Tibial nerve (tissue), 4 donors: Measurements from ENCODE around the gene HIPK3. TPM values are rescaled to one million over a fixed set of nuclear protein-coding genes. Genes with fewer than 3 reads are reported as not detected.
A peak's percentile ranks its signal among the peaks of the same experiment; 100 is the strongest.

Source experiments
- DNase-seq, 2 donors: peaks; one replicate each; pipeline ENCODE4 v3.0.0-alpha.2; 2019; ENCODE audit warnings: low spot score in 2 of 2
- H3K27ac ChIP-seq, 4 donors: fragments of 200-600 bp; sonication (generic) in 3 of 4; one replicate each; pipeline ENCODE4 v1.5.1; 2017 to 2019; ENCODE audit warnings: mild to moderate bottlenecking in 1 of 4
- H3K27me3 ChIP-seq, 2 donors: fragments of 200-600 bp; sonication (generic) in 1 of 2; one replicate each; pipeline versions ENCODE4 v1.5.1 to v1.6.0; 2017 to 2019
- H3K36me3 ChIP-seq, 3 donors: fragments of 200-600 bp; sonication (generic); one replicate each; pipeline ENCODE4 v1.5.1; 2018 to 2019
- H3K4me1 ChIP-seq, 4 donors: fragments of 200-600 bp; sonication (generic) in 3 of 4; one replicate each; pipeline ENCODE4 v1.5.1; 2017 to 2019
- H3K4me3 ChIP-seq, 4 donors: fragments of 200-600 bp; sonication (generic) in 3 of 4; one replicate each; pipeline ENCODE4 v1.5.1; 2017 to 2019; ENCODE audit warnings: mild to moderate bottlenecking in 1 of 4, moderate library complexity in 1 of 4
- H3K9me3 ChIP-seq, 4 donors: fragments of 200-600 bp; sonication (generic) in 3 of 4; one replicate each; pipeline ENCODE4 v1.5.1; 2017 to 2019
- EP300 ChIP-seq, 2 donors: sonication (generic); formaldehyde crosslinking; IDR thresholded peaks; one replicate each; pipeline ENCODE4 v1.6.1; 2017; ENCODE audit warnings: antibody characterized with exemption in 2 of 2, mild to moderate bottlenecking in 1 of 2
- POLR2A ChIP-seq, 2 donors: fragments of 450-650 bp; IDR thresholded peaks; one replicate each; pipeline ENCODE4 v1.6.1; 2017; ENCODE audit warnings: antibody characterized with exemption in 2 of 2, mild to moderate bottlenecking in 2 of 2, moderate library complexity in 2 of 2
- WGBS, 2 donors: methylation state at CpG; one replicate each; pipeline ENCODE4 v1.1.5; 2018; 5-methylcytosine and 5-hydroxymethylcytosine counted together
- total RNA-seq, 4 donors: library from RNA; depleted of rRNA; stranded (reverse); fragments of >200 nt; gene quantifications; one replicate each; pipeline ENCODE4 v1.1.0, GENCODE V29; 2016
- TF ChIP-seq, protein P1 (sequence below), 5 experiments: fragments of 200-600 bp in 3 of 5; fragments of 450-650 bp in 2 of 5; sonication (generic) in 3 of 5; IDR thresholded peaks; one replicate each; pipeline ENCODE4 v1.5.1; 2016 to 2019; ENCODE audit warnings: antibody characterized with exemption in 5 of 5, mild to moderate bottlenecking in 3 of 5, moderate library complexity in 2 of 5

HIPK3 gene
- total RNA-seq, 4 donors from 2014 or later, result 212 to 302 (median 246) TPM

DNA sequence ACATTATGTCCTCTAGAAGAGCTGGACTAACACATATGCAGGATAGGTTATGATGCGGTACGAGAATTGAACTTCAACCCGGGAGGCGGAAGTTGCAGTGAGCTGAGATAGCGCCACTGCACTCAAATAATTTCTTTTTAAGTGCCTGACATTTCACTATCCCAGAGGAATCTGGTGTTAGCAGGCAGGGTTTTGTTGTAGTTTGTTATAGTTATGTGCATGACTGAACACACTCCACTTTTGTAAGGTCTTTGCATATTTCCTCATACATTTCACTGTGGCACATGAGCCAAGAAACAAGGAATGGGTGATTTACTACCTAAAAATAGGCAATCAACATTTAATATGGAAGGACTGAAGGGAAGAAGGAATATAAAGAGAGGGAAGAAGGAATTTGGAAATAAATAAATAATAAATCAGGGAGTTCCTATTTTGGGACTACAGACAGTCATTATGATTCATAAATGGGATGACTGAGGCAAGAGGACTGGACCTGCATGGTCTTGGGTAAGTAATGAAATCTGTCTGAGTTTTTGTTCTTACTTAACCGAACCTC, 8.7 kb upstream of the HIPK3 start:
- TF ChIP-seq EP300 (IDR thresholded peaks at IDR 0.05), result no peak
- TF ChIP-seq POLR2A (IDR thresholded peaks at IDR 0.05), result no peak
- TF ChIP-seq, protein P1, sequence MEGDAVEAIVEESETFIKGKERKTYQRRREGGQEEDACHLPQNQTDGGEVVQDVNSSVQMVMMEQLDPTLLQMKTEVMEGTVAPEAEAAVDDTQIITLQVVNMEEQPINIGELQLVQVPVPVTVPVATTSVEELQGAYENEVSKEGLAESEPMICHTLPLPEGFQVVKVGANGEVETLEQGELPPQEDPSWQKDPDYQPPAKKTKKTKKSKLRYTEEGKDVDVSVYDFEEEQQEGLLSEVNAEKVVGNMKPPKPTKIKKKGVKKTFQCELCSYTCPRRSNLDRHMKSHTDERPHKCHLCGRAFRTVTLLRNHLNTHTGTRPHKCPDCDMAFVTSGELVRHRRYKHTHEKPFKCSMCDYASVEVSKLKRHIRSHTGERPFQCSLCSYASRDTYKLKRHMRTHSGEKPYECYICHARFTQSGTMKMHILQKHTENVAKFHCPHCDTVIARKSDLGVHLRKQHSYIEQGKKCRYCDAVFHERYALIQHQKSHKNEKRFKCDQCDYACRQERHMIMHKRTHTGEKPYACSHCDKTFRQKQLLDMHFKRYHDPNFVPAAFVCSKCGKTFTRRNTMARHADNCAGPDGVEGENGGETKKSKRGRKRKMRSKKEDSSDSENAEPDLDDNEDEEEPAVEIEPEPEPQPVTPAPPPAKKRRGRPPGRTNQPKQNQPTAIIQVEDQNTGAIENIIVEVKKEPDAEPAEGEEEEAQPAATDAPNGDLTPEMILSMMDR (IDR thresholded peaks at IDR 0.05), result no peak
- Histone ChIP-seq H3K4me3 (no peak overlapping the region), H3K4me1 (no peaks in the 10 kb centered on the region), H3K27me3 (no peaks in the 10 kb centered on the region), H3K9me3 (no peaks in the 10 kb centered on the region), H3K27ac (peak overlapping the region in 1 of 4 donors; percentile 34), H3K36me3 (no peaks in the 10 kb centered on the region)
- no peak for DNase-seq
- WGBS, 2 donors, result 58 to 82% methylated on average over 6 of the region's 6 CpGs

- 59 to 61% methylated on average over 12 of the region's 12 CpGs for WGBS, 2 donors
- TF ChIP-seq, protein P1 (IDR thresholded peaks at IDR 0.05), result no peak
- TF ChIP-seq EP300 (IDR thresholded peaks at IDR 0.05), result no peak
- TF ChIP-seq POLR2A (IDR thresholded peaks at IDR 0.05), result no peak
These were observed 959 bp upstream of the HIPK3 start for GRCh38 chr11:33256031-33256812.

DNA sequence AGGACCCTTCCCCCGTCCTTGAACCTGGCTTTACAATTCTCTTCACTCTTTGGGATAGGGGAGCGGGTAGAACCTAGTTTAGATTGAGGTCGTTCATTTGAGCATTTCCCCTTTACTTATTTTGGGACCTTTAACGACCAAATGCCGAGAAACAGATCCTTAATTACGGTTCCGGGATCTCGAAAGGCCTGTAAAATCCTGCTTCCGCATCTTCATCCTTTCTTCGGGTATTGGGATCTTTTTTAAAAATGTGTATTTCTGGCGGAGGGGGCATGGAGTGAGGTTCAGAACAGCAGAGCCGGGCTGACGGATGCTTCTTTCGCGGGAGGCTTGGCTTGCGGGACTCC, 395 bp upstream of the HIPK3 start:
- H3K4me1 ChIP-seq, result peaks cover 0 to 35% (median 7%) of the 10 kb centered on the region in 4 donors
- 2% methylated on average over 16 of the region's 16 CpGs for WGBS, 2 donors
- TF ChIP-seq POLR2A (IDR thresholded peaks at IDR 0.05), result no peak
- no peak for TF ChIP-seq EP300 (IDR thresholded peaks at IDR 0.05)
- TF ChIP-seq, protein P1 (IDR thresholded peaks at IDR 0.05), result no peak

More at GRCh38 chr11:33256031-33256812, 959 bp upstream of the HIPK3 start:
- no peak for DNase-seq
- H3K27me3 ChIP-seq, result no peaks in the 10 kb centered on the region
- H3K4me1 ChIP-seq, result peaks cover 0 to 29% (median 7%) of the 10 kb centered on the region in 4 donors
- H3K9me3 ChIP-seq, result no peaks in the 10 kb centered on the region
- peak overlapping the region; percentile 97 to 100 (median 100) for H3K27ac ChIP-seq
- H3K4me3 ChIP-seq, result peak overlapping the region; percentile 66 to 96 (median 81)
- H3K36me3 ChIP-seq, result no peaks in the 10 kb centered on the region

DNA sequence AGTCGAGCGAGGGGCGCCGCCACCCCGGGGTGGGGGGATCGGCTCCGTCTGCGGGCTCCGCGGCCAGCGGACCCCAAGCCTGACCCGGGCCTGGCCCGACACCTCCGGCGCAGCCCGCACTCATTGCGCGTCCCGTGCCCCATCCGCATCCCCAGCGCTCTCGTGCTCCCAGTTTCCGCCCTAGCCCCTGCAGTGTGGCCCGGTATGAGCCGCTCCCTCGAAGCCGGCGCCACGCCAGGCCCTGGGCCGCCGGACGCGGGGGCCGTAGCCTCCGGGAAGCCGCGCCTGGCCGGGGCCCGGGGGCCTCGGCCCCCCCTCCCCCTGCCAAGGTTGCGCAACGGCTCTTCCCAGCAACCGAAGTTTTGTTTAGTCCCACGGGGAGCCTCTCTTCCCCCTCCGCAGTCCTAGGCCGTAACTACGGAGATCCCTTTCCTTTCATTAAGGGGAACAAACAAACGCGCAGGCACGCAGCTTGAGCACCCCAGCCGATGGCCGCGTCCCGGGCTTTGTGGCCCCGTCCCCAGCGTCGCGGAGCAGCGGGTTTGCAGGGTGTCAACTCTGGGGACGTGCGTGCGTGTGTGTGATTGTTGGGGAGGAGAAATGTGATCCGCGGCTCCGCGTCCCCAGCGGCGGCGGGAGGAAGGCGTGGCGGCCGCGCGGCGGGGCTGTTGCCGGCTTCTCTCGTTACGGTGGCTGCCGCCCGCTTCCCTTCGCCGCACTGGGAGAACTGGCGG, 883 bp downstream of the HIPK3 start:
- Histone ChIP-seq H3K9me3 (no peaks in the 10 kb centered on the region), H3K36me3 (no peaks in the 10 kb centered on the region), H3K27me3 (no peaks in the 10 kb centered on the region), H3K27ac (peak overlapping the region; percentile 97 to 100 (median 100)), H3K4me3 (peak overlapping the region; percentile 66 to 96 (median 81)), H3K4me1 (peaks cover 0 to 47% (median 19%) of the 10 kb centered on the region in 4 donors)
- TF ChIP-seq POLR2A (IDR thresholded peaks at IDR 0.05) (peak; percentile 69 to 78), EP300 (IDR thresholded peaks at IDR 0.05) (peak in 1 of 2 donors; percentile 98)
- TF ChIP-seq, protein P1 (IDR thresholded peaks at IDR 0.05), result peak in 3 of 5 experiments; percentile 20 to 72 (median 66)
- peak; percentile 79 to 83 for DNase-seq
- WGBS, 2 donors, result 0 to 1% methylated on average over 34 to 53 of the region's 83 CpGs

More for the DNA sequence above, 395 bp upstream of the HIPK3 start:
- DNase-seq, result no peak
- H3K36me3 ChIP-seq, result no peaks in the 10 kb centered on the region
- no peaks in the 10 kb centered on the region for H3K27me3 ChIP-seq
- peak overlapping the region; percentile 66 to 96 (median 81) for H3K4me3 ChIP-seq
- no peaks in the 10 kb centered on the region for H3K9me3 ChIP-seq
- peak overlapping the region; percentile 97 to 100 (median 100) for H3K27ac ChIP-seq
